HG02970 (cell line): ENCODE results near the gene ALLC.

Source experiments
- ATAC-seq: cut with Tn5 transposase; IDR thresholded peaks from one replicate; pipeline ENCODE4 v1.9.1; 2021; ENCODE audit warnings: mild to moderate bottlenecking, moderate library complexity, moderate number of reproducible peaks; ENCODE audit not compliant: unreplicated experiment, low FRiP score

The ALLC gene

GRCh38 chr2:3638456-3638810, 19.6 kb upstream of the ALLC start:
- no peak for ATAC-seq

- ATAC-seq: no peak
Observed at GRCh38 chr2:3639015-3639630, 18.9 kb upstream of the ALLC start.

- ATAC-seq: no peak
Observed at GRCh38 chr2:3639653-3640052, 18.3 kb upstream of the ALLC start.

GRCh38 chr2:3641181-3641580, 16.8 kb upstream of the ALLC start:
- no peak for ATAC-seq

GRCh38 chr2:3641841-3642421, 16.1 kb upstream of the ALLC start:
- no peak for ATAC-seq

GRCh38 chr2:3642521-3643215, 15.3 kb upstream of the ALLC start:
- no peak for ATAC-seq

- no peak for ATAC-seq
Observed at GRCh38 chr2:3643371-3644245, 14.4 kb upstream of the ALLC start.

GRCh38 chr2:3644246-3644525, 13.8 kb upstream of the ALLC start:
- ATAC-seq: peak; percentile 42

- no peak for ATAC-seq
Observed at GRCh38 chr2:3644891-3645605, 13.0 kb upstream of the ALLC start.

- ATAC-seq: no peak
Observed at GRCh38 chr2:3645745-3646389, 12.1 kb upstream of the ALLC start.

GRCh38 chr2:3646446-3646845, 11.6 kb upstream of the ALLC start:
- ATAC-seq: no peak

GRCh38 chr2:3647246-3647645, 10.8 kb upstream of the ALLC start:
- no peak for ATAC-seq

- no peak for ATAC-seq
Observed at GRCh38 chr2:3647831-3648651, 10.0 kb upstream of the ALLC start.

GRCh38 chr2:3648652-3649177, 9.3 kb upstream of the ALLC start:
- ATAC-seq: no peak

- ATAC-seq: no peak
Observed at GRCh38 chr2:3649581-3649980, 8.4 kb upstream of the ALLC start.

GRCh38 chr2:3650140-3650920, 7.7 kb upstream of the ALLC start:
- ATAC-seq: no peak

GRCh38 chr2:3651691-3652648, 6.0 kb upstream of the ALLC start:
- peak; percentile 85 for ATAC-seq
